ENCODE results near the gene SFN.
"Not testable (repeated sequence)": the region's sequence is repeated elsewhere in the genome, so short reads cannot be mapped to it uniquely, and the experiment has no call there.

The SFN gene

DNA sequence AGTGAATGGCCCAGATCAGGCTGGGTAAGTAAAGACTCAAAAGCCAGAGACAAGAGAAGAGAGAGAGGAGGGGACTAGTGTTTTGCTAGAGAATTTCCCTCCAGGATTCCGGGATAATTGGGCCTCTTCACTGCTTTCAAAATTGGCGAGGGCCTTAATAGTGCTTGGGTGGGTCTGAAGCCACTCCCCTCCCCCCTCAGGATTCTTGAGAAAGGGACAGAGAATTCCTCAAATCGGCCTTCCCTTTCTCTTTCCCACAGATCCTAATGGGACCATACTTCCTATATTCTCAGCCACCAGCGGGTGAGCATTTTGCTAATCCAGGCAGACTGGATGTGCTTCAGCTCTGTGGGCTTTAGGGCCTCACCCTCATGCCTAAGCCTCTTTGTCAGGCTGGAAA is 11.9 kb downstream of the SFN start:
- no peak for DNase-seq

DNA sequence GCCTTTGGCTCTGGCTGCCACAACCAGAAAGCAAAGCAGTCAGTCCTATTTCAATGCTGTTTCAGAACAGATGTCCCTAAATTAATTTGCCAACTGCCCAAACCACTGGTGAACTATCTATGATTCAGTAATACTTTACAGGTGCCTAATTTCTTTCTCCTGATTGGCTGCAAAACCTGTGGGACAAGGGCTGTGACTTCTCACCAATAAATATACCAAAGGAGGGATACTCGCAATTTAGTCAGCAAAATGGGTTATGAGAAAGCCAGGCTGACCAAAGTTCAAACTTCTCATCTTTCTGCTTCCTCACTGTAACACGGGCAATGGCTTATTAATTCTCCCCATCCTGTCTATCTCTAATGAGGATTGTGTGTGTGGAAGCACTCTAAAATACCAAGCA is 14.4 kb downstream of the SFN start:
- DNase-seq, result no peak

DNA sequence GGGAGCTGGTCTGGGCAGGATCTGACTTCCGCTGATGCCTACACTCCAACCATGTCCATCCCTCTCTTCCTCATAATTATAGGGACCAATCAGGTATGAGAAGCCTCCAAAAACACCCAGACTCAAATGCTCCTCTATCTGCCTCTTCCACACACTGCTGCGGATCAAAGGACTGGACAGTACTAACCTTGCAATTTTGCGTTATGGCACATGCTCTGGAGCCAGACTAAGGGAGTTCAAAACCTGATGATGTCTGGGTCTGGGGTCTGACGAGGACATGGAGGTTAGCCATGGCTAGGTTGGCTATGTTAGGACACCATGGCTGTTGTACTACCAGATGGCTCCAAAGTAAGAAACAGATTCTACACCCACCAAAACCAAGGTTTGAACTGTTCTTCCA is 16.8 kb downstream of the SFN start:
- no peak for DNase-seq

DNA sequence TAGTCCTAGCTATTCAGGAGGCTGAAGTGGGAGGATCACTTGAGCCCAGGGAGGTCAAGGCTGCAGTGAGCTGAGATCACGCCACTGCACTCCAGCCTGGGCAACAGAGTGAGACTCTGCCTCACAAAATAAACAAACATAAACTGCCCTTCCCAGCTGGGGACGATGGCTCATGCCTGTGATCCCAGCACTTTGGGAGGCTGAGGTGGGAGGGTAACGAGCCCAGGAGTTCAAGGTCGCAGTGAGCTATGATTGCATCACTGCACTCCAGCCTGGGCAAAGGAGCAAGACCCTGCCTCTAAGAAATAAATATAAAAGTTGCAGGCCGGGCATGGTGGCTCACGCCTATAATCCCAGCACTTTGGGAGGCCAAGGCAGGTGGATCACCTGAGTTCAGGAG is 18.7 kb downstream of the SFN start:
- DNase-seq, result not testable (repeated sequence)

DNA sequence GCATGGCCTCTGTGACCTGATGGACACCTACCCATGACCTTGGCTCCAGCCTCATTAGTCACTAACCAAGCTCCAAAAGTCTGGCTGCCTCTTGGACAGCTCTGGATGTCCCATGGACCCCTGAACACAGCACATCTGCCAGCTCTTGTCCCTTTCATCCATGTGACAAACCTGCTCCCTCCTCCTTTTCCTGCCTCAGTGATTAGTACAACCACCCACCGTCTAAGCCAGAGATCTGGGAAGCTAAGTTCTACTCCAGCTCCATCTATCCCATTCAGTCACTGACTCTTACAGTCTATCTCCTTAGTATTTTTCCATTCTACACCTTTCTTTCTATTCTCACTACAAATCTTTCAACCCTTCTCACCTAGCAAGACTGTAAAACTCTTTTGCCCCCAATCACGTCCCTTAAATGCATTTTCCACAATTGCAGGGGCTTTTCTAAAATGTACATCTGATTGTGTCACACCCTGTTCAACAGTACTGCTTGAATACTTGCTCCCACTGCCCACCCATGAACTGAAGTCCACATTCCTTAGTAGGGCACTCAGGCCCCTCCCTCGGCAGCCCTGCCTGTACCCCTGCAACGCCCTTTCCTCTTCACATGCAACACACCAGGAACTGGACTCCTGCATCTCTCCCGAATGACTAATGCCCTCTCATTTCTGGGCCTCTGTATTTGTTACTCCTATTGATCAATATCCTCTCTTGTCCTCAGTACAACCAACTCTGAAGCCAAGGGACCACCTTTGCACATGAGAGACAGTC is 19.9 kb downstream of the SFN start:
- no peak for DNase-seq

DNA sequence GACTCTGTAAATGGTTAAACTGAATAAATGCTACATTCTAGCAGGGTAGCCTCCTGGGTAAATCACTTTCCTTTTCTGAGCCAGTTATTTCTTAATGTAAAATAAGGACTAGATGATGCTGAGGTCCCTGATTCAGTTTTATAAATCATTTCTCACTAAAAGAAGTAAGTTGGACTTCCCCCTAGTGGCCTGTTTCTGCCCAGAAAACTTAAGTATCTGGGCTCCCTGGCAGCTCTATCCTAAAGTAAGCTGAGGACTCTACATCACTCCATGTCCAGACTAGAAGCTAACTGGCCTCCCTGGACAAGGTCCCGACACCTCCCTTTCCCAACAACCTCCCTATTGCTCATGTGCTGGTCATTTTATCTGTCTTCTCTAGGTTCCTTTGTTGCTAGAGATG is 24.2 kb downstream of the SFN start:
- no peak for DNase-seq

DNA sequence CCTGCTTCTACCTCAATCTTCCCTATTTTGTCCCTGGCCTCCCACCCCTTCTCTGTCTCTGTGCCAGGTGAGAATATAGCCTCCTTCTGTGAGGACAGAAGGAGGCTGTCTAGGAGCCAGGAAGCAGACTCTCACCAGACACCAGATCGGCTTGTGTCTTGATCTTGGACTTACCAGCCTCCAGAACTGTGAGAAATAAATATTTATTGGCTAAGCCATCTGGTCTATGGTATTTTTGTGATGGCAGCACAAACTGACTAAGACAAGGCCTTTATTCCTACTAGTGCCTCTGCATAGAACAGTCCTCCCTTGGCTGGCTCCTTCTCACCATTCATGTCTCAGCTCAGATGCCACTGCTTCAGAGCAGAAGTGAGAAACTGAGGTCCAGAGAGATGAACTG is 25.3 kb downstream of the SFN start:
- DNase-seq, result no peak

DNA sequence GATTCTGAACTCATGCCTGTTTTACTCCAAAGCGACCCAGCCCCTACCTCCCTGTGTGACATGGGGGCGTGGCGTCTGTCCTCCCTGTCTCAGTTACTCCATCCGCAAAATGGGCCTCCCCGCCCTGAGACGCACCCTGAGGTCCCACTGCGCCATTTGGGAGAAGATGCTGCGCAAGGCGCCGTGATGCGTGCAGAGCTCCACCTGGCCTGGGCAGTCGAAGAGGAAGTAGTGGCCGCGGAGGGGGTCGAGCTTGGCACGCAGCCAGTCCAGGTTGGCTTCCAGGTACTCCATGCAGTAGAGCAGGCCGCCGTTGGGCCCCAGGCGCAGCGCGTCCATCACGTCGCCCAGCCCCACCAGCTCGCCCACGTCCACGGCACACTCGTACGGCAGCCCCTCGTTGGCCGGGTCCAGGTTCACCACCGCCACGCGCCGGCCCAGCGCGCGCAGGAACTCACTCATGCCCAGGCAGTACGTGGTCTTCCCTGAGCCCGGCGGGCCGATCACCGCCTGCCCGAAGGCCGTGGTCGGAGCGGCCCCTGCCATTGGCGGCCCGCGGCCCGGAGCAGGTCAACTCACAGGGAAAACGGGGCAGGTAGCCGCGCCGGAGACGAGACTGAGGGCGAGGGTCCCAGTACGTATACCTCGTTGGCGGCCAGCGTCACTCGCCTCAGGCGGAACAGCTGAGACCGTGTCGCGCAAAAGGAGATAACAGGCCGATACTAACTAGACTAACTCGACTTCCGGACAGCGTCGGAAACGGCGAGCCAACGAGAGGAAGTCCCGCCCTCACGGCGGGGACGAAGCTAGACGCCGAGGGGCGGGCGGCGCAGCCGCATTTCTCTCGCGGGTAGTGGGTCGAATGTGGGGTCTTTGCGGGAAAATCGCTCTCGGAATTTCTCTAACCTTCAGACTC is 26.9 kb downstream of the SFN start, which contains the start of gene GPN2:
TSS of gene GPN2 (minus strand) at position 733 of the 916 bp plus-strand sequence. CDS start at position 546, 187 bp downstream.
- DNase-seq, result peak; percentile 82

DNA sequence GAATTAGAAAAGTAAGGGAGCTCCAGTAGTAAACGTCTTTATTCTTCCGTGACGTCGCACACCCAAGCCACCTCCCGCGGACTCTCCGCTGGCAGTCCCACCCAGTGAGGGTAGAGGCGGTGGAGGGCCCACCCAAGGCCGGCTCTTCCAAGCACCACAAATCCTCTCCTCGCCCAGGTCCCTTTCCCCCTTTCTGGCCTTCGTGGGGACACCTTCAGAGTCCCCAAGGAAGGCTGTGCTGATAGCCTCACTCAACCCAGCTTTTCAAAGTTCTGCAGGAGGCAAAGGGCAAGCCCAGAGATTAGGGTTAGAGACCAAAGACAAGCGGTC is 27.5 kb downstream of the SFN start:
- no peak for DNase-seq

DNA sequence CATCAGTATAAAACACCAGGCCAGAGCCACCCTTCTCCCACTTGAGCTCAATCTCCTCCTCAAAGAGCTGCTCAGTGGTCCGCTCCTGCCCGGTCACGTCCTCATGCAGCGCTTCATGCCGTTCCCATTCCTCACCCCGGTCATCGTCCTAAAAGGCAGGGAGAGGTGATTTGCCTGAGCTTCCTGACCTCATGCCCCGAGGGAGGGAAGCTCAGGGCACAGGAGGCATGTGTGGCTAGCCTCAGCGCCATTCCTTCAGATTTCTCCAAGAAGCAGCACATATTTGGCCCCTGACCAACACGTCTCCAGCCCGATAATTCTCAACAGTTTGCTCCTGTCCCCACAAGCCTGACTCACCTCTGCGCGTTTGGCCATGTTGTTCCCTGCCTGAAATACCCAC is 31.3 kb downstream of the SFN start:
- DNase-seq, result no peak

DNA sequence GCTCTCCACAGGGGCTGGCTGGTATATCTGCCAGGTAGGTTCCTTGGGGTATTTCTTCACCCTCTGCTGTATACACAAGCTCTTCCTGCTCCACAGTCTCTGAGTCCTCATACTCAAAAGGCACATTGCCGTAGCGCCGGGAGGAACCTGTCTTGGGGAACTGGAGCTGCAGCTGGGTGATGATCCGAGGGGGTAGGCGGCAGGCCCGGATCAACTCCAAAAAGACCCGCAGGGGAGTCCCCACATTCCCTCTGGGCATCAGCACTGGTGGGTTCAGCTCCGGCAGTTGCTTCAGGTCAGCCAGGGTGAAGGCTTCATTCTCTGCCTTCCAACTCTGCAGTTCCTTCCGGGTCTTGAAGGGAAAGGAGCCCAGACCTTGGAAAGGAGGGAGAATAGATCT is 34.4 kb downstream of the SFN start:
- no peak for DNase-seq

DNA sequence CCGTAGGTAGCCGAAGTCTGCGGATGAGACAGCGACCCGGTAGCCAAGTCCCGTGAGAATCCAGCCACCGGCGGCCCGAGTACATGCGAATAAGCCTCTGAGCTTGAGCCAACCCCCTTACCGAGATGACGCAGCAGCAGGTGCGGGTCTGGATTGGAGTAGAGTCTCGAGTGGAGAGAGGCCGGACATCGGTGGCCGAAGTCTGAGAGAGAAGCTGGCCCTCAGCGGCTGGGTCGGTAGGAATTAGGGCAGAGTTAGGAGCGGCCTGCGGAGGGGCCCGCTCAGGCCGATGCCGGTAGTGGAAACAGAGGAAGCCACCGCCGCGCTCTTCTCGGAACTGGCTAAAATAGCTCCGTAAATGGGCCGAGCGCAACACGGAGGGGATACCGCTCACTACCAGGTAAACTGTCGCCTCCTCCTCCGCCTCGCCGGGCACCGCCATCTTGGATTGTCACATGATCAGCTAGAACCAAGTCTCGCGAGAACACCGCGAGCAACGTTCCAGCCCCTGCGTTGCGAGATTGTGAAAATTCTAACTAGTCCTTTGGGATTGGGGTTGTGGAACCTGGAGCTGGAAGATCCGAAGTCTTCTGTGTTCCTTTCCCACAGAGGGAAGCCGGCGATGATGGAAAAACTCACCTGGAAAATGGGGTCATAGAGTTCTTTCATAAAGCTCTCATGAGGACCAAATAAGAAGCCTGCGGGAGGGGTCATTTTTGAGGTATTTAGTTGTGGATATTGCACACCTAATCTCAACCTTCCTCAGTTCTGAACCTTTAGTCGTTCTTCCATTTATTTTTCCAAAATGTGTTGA is 37.3 kb downstream of the SFN start, which contains the start of gene GPATCH3:
TSS of gene GPATCH3 (minus strand) at position 467 of the 814 bp plus-strand sequence. CDS start at position 442, 25 bp downstream.
- peak; percentile 91 for DNase-seq

DNA sequence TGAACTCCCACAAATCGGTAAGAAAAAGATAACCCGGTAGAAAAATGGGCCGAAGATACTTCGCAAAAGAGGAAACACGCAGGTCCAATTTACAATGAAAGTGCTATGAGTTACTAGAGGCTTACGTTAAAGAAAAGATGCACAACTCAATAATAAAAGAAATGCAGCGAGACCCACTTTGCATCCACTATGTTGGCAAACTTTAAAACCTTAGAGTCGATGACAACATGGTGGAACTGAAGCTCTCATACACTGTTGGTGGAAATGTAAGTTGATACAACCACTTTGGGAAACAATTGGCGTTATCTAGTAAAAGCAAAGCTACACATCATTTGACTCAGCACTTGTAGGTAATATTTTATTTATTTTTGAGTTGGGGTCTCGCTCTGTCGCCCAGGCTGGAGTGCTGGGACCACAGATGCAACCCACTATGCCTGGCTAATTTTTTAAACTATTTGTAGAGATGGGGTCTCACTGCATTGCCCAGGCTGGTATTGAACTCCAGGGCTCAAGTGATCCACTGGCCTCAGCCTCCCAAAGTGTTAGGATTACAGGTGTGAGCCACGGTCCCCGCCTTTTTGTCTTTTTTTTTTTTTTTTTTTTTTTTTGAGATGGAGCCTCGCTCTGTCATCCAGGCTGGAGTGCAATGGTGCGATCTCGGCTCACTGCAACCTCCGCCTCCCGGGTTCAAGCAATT is 38.0 kb downstream of the SFN start:
- DNase-seq, result no peak

DNA sequence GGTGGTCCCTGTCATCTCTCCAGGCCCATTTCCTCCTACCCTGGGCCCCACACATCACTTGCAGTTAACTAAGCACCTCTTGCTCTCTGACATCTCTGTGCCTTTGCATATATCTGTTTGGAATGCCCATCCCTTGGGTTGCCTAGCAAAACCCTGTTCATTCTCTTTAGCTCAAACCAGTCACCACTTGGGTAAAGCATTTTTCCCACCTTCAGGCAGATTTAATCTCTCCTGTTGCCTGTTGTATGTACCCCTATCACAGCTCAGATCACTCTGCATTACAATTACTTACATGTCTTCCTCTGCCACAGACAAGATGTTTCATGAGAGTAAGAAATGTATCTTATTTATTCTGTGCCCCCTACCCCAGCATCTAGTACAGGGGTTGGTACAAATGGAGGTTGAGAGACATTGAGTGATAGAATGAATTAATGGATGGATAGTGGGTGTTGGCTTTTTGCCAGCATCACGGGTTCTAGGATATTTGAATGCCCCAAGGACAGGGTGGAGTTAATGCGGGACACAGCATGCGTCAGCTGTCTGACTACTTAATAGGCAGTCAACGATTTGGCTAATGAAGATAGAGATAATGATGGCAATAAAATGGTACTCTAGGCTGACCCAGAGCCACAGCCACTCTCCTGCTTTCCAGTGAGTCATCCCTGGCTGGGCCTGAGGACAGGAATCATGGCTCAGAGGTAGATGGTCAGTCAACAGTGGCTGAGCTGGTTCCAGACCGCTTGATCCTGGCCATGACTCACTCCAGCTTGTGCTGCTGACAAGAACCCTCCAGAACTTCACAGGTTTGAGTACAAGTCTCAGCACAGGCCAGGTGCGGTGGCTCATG is 44.3 kb downstream of the SFN start:
- no peak for DNase-seq

DNA sequence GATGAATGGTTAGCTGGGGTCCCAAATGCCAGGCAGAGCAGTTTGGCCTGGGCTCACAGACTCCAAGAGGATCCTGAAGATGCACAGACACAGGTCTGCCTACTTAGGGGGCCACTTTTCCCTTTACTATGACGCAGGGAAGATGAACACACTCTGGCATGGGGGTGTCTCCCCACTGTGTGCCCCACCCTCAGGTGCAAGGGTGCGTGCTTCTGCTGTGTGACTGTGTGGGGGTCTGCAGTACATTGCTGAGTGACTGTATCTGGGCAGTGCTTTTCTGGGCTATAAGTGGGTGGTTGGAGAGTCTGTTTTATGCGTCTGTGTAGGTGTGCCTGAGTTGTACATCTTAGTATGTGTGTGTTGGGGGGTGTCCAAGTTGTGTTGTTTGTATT is 47.0 kb downstream of the SFN start:
- no peak for DNase-seq

DNA sequence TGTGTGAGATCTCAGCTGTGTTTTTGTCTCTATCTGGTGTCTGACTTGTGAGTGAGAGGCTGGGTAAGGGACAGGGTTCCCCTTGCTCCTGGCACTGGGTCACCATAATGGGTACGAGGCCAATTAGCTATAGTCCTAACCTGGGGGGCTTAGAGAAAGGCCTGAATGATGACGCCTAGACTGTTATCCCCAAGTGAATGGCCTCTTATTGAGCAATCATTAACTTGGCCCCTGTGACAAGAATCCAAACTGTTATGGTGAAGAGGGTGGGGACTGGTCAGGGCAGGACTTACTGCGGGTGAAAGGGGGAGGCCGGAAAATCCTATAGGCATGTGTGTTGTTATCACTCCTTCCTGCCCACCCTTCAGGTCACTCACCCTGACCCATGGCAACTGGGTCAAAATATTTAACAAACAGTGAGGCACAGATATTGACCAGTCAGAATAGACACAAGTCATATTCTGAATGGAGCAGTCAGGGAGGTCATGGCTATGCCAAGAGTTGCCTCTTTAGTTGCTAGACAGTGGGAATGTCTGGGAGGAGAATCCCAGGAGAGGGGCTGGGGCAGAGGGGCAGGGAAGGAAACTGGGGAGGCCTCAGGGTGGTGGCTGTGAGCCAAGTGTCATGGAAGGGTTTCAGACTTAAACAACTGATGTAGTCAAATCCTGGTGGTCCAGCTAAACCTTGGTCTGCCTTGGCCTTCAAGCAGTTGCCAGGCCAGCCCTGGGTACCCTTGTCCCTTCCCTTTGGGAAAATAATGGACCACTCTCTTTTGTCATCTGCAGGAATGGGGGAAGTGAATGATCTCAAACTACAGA is 47.6 kb downstream of the SFN start:
- DNase-seq, result no peak

DNA sequence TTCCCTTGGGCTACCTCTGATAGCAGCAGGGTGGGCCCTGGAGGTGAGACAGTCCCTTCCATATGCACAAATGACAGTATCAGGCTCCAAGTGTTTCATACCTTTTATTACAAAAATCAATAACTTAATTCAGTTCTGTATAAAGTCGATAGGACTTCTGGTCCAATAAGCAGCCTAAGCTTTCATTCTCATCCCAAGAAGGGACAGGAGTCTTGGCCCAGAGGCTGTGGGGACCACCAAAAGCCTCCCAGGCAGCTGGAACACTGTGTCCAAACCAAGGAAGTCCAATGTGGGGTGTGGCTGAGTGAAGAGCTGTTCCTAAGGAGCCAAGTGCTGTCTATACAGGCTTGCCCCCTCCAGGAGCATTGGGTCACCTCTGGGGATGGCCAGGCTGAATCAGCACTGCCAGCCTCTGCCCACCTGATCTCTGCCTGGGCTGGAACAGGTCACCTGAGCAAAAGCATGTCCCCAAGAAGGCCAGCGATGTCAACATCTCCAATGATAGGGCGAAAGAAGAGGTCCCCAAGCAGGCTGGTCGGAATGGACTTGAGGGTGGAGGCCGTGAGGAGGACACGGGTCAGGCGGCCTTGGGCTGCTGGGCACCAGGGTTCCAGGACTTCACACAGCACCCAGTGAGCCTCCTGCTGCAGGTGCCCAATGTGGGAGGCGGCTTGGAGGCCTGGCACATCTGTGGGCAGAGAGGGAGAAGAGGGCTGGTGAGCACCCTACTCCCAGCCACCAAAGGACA is 48.6 kb downstream of the SFN start:
- DNase-seq, result no peak

DNA sequence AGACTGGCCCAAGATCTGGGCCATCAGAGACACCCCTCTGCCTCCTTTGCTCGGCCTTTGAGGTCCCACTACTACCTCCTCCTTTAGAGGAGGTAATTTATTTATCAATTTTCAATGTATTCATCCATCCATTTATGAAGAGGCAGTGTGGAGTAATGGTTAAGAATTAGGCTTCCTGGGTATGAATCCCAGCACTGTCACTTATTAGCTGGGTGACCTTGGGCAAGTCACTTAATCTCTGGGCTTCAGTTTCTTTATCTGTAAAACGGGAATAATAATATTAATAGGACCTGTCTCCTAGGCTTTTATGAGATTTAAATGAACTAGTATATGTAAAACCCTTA is 49.2 kb downstream of the SFN start:
- no peak for DNase-seq

DNA sequence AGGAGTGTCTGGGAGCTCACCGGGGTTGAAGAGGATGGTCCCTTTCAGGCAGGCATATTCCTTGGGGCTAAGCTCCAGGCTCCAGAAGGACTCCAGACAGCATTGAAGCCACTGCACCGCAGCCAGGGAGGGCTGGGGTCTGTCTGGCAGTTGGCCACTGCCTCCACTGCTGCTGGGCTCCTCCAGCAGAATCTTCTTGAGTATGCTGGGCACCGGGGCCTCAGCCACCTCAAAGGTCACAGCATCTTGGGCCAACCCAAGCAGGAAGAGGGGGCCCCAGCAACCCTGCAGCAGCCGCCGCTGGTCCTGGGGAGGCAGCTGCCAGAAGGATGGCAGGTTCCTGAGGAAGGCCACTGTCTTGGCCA is 50.4 kb downstream of the SFN start:
- no peak for DNase-seq
